ENCODE results near the gene PPFIA2.

Gene PPFIA2

DNA sequence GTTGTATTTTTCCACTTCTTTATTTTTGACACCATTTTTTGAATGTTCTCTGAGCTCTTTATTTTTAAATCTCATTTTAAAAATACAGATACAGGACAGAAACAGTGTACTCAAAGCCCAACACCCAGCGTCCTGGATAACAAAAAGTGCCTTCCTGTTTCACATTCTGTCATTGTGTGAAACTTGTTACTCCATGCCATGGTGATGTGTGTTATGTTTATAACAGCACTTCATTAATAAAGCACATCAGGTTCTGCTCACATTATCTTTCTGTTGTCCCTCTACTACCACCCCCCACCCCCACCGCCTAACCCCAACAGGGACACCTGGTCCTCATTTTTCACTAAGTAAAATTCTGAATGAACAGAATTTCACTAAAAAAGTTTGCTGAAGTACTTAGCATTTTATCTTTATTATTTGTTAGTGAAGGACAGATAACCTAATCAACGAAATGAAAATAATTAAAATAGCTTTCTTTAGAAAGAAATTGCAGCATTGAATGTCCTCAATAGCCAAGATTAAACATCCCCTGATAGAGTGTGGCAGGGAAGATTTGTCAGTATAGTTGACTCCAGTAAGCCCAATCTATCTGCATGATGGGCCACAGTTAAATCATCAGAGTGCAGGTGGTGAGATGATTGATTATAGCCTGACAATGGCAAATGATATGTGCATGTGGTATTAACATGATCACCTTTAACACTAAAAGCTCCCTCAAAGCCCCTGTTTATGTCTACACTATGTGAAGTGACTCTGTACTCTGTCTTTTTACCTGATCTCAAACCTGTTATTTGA is 527.4 kb downstream of the PPFIA2 start:
- H3K4me2 ChIP-seq (ENCODE audit: low read length, poor library complexity, severe bottlenecking), result no peak overlapping the region
- no peaks in the 10 kb centered on the region for H3K9me3 ChIP-seq (ENCODE audit: control insufficient read depth, low read length)
- no peaks in the 10 kb centered on the region for H3K4me1 ChIP-seq (ENCODE audit: control insufficient read depth, insufficient read depth, low read depth, low read length)
- no peak overlapping the region for H3K14ac ChIP-seq (ENCODE audit: low read length in 2 of 2)
- no peak overlapping the region for H2BK15ac ChIP-seq (ENCODE audit: low read depth, poor library complexity, severe bottlenecking)
- H3K9ac ChIP-seq (ENCODE audit: low read length), result no peak overlapping the region
- no peak overlapping the region for H3K23ac ChIP-seq (ENCODE audit: low read length in 2 of 2)
- no peak overlapping the region for H2BK5ac ChIP-seq (ENCODE audit: low read depth, low read length, poor library complexity, severe bottlenecking)
- no peak overlapping the region for H4K91ac ChIP-seq (ENCODE audit: low read length)
- H3K4me3 ChIP-seq (ENCODE audit: insufficient read depth in 1 of 2, low read depth in 1 of 2, low read length in 2 of 2), result no peak overlapping the region
- H3K36me3 ChIP-seq (ENCODE audit: control insufficient read depth in 1 of 2, insufficient read depth in 2 of 2, low read depth in 1 of 2, low read length in 2 of 2), result peaks cover 0 to 22% of the 10 kb centered on the region in 2 experiments
- no peaks in the 10 kb centered on the region for H3K27me3 ChIP-seq (ENCODE audit: control insufficient read depth in 1 of 2, insufficient read depth in 1 of 2, low read length in 2 of 2)
- no peak overlapping the region for H3K4ac ChIP-seq (ENCODE audit: low read depth in 1 of 2, low read length in 2 of 2)
- H4K8ac ChIP-seq (ENCODE audit: low read length), result no peak overlapping the region
- H3K18ac ChIP-seq (ENCODE audit: low read depth in 1 of 2, low read length in 2 of 2), result no peak overlapping the region
- H3K79me1 ChIP-seq (replicated peaks; ENCODE audit: low read length, poor library complexity, severe bottlenecking), result no peaks in the 10 kb centered on the region
- no peak overlapping the region for H3K27ac ChIP-seq (ENCODE audit: low read length, poor library complexity, severe bottlenecking)
- no peak overlapping the region for H2BK120ac ChIP-seq (ENCODE audit: low read depth, low read length)
- no peak overlapping the region for H2BK12ac ChIP-seq (ENCODE audit: low read length in 2 of 2)
- no peak for DNase-seq
- H2AK5ac ChIP-seq (ENCODE audit: low read length, severe bottlenecking), result no peak overlapping the region
- no peak overlapping the region for H2AFZ ChIP-seq (ENCODE audit: low read depth, low read length)
- WGBS, result no CpG with 5 or more reads among the region's 3 CpGs

DNA sequence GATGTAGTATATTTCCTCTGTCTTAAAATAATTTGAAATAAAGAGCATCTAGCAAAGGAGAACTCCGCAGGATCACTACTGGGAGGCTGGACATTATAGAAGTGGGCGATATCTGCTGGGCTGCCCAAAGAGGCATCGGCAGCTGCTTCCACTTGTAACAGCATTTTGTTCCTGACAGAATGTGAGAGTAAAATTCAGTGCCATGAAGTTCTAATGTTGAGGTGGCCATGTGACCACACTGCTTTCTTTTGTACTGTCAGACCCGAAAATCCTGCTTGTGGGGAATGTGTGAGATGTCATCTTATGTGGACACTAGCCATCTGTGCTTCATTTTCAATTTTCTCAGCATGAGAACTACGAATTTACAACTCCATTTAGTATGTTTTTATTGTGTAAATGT is 529.4 kb downstream of the PPFIA2 start:
- H3K27me3 ChIP-seq (ENCODE audit: control insufficient read depth in 1 of 2, insufficient read depth in 1 of 2, low read length in 2 of 2), result no peaks in the 10 kb centered on the region
- no peak for DNase-seq
- H2AK5ac ChIP-seq (ENCODE audit: low read length, severe bottlenecking), result no peak overlapping the region
- H3K18ac ChIP-seq (ENCODE audit: low read depth in 1 of 2, low read length in 2 of 2), result no peak overlapping the region
- no peaks in the 10 kb centered on the region for H3K79me1 ChIP-seq (replicated peaks; ENCODE audit: low read length, poor library complexity, severe bottlenecking)
- H2BK5ac ChIP-seq (ENCODE audit: low read depth, low read length, poor library complexity, severe bottlenecking), result no peak overlapping the region
- H3K36me3 ChIP-seq (ENCODE audit: control insufficient read depth in 1 of 2, insufficient read depth in 2 of 2, low read depth in 1 of 2, low read length in 2 of 2), result peaks cover 0 to 22% of the 10 kb centered on the region in 2 experiments
- H3K23ac ChIP-seq (ENCODE audit: low read length in 2 of 2), result no peak overlapping the region
- no peak overlapping the region for H3K9ac ChIP-seq (ENCODE audit: low read length)
- no peak overlapping the region for H3K4me3 ChIP-seq (ENCODE audit: insufficient read depth in 1 of 2, low read depth in 1 of 2, low read length in 2 of 2)
- H4K8ac ChIP-seq (ENCODE audit: low read length), result no peak overlapping the region
- no peaks in the 10 kb centered on the region for H3K4me1 ChIP-seq (ENCODE audit: control insufficient read depth, insufficient read depth, low read depth, low read length)
- H2BK120ac ChIP-seq (ENCODE audit: low read depth, low read length), result no peak overlapping the region
- H3K14ac ChIP-seq (ENCODE audit: low read length in 2 of 2), result no peak overlapping the region
- no peak overlapping the region for H2BK15ac ChIP-seq (ENCODE audit: low read depth, poor library complexity, severe bottlenecking)
- H3K27ac ChIP-seq (ENCODE audit: low read length, poor library complexity, severe bottlenecking), result no peak overlapping the region
- no peak overlapping the region for H3K4ac ChIP-seq (ENCODE audit: low read depth in 1 of 2, low read length in 2 of 2)
- H4K91ac ChIP-seq (ENCODE audit: low read length), result no peak overlapping the region
- H3K4me2 ChIP-seq (ENCODE audit: low read length, poor library complexity, severe bottlenecking), result no peak overlapping the region
- no peaks in the 10 kb centered on the region for H3K9me3 ChIP-seq (ENCODE audit: control insufficient read depth, low read length)
- H2BK12ac ChIP-seq (ENCODE audit: low read length in 2 of 2), result no peak overlapping the region
- no peak overlapping the region for H2AFZ ChIP-seq (ENCODE audit: low read depth, low read length)
- WGBS, result 76% methylated on average over 4 of the region's 5 CpGs

DNA sequence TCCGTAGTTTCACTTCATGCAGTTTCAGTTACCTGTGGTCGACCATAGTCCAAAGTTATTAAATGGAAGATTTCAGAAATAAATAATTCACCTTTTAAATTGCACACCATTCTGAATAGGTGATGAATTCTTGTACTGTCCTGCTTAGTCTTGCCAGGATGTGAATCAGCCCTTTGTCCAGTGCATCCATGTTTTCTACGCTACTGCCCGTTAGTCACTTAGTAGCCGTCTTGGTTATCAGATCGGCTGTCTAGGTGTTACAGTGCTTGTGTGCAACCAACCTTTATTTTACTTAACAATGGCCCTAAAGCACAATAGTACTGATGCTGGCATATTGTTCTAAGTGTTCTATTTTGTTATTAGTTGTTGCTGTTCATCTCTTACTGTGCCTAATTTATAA is 534.5 kb downstream of the PPFIA2 start:
- Histone ChIP-seq H3K4ac (ENCODE audit: low read depth in 1 of 2, low read length in 2 of 2) (no peak overlapping the region), H3K27me3 (ENCODE audit: control insufficient read depth in 1 of 2, insufficient read depth in 1 of 2, low read length in 2 of 2) (no peaks in the 10 kb centered on the region), H3K4me3 (ENCODE audit: insufficient read depth in 1 of 2, low read depth in 1 of 2, low read length in 2 of 2) (no peak overlapping the region), H4K8ac (ENCODE audit: low read length) (no peak overlapping the region), H3K23ac (ENCODE audit: low read length in 2 of 2) (no peak overlapping the region), H2BK120ac (ENCODE audit: low read depth, low read length) (no peak overlapping the region), H2BK5ac (ENCODE audit: low read depth, low read length, poor library complexity, severe bottlenecking) (no peak overlapping the region), H3K9me3 (ENCODE audit: control insufficient read depth, low read length) (no peaks in the 10 kb centered on the region), H3K4me1 (ENCODE audit: control insufficient read depth, insufficient read depth, low read depth, low read length) (no peaks in the 10 kb centered on the region), H2BK15ac (ENCODE audit: low read depth, poor library complexity, severe bottlenecking) (no peak overlapping the region), H3K4me2 (ENCODE audit: low read length, poor library complexity, severe bottlenecking) (no peak overlapping the region), H3K9ac (ENCODE audit: low read length) (no peak overlapping the region), H3K14ac (ENCODE audit: low read length in 2 of 2) (no peak overlapping the region), H3K36me3 (ENCODE audit: control insufficient read depth in 1 of 2, insufficient read depth in 2 of 2, low read depth in 1 of 2, low read length in 2 of 2) (peaks cover 0 to 2% of the 10 kb centered on the region in 2 experiments), H3K79me1 (replicated peaks; ENCODE audit: low read length, poor library complexity, severe bottlenecking) (no peaks in the 10 kb centered on the region), H3K27ac (ENCODE audit: low read length, poor library complexity, severe bottlenecking) (no peak overlapping the region), H3K18ac (ENCODE audit: low read depth in 1 of 2, low read length in 2 of 2) (no peak overlapping the region), H2BK12ac (ENCODE audit: low read length in 2 of 2) (no peak overlapping the region), H2AFZ (ENCODE audit: low read depth, low read length) (no peak overlapping the region), H4K91ac (ENCODE audit: low read length) (no peak overlapping the region), H2AK5ac (ENCODE audit: low read length, severe bottlenecking) (no peak overlapping the region)
- WGBS, result 100% methylated on average over 2 of the region's 6 CpGs
- DNase-seq, result no peak

DNA sequence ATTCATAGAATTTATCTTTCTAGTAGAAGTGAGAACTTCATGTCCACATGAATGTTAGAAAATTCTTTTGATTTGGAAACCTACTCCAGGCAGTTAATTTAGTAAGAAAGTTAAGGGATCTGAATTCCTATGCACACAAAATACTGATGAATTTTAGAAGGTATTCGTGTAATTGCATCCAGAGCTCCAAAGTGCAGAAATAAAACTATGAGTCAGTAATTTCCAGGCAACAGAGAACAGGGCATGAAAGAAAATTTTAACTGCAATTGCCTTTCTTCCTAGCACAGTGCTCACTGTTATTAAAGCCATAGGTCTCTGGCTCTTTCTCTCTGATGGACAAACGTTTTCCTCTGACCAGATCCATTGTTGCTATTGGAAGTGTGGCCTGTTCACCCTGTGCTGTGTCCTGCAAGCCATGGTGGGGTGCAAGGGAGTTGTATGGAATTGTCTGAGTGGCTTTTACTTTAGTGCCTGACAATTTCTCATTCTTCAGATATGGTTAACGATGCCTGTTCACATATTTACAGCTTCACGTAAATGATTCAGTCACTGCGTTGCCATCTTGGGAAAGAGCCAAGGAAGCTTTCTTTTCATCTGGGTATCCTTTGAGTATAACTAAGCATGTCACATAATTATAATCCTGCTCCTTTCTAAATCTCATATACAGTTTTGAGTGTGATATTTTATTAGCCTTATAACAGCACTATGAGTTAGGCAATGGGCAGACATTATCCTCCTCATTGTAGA is 536.1 kb downstream of the PPFIA2 start:
- Histone ChIP-seq H2AFZ (ENCODE audit: low read depth, low read length) (no peak overlapping the region), H3K4me3 (ENCODE audit: insufficient read depth in 1 of 2, low read depth in 1 of 2, low read length in 2 of 2) (no peak overlapping the region), H4K91ac (ENCODE audit: low read length) (no peak overlapping the region), H2BK120ac (ENCODE audit: low read depth, low read length) (no peak overlapping the region), H3K18ac (ENCODE audit: low read depth in 1 of 2, low read length in 2 of 2) (no peak overlapping the region), H2AK5ac (ENCODE audit: low read length, severe bottlenecking) (no peak overlapping the region), H3K23ac (ENCODE audit: low read length in 2 of 2) (no peak overlapping the region), H3K4me1 (ENCODE audit: control insufficient read depth, insufficient read depth, low read depth, low read length) (no peaks in the 10 kb centered on the region), H3K79me1 (replicated peaks; ENCODE audit: low read length, poor library complexity, severe bottlenecking) (no peaks in the 10 kb centered on the region), H3K14ac (ENCODE audit: low read length in 2 of 2) (no peak overlapping the region), H2BK12ac (ENCODE audit: low read length in 2 of 2) (peak overlapping the region in 1 of 2 experiments; percentile 3), H3K4ac (ENCODE audit: low read depth in 1 of 2, low read length in 2 of 2) (no peak overlapping the region), H4K8ac (ENCODE audit: low read length) (no peak overlapping the region), H3K9ac (ENCODE audit: low read length) (peak overlapping the region; percentile 30), H2BK15ac (ENCODE audit: low read depth, poor library complexity, severe bottlenecking) (no peak overlapping the region), H3K4me2 (ENCODE audit: low read length, poor library complexity, severe bottlenecking) (no peak overlapping the region), H2BK5ac (ENCODE audit: low read depth, low read length, poor library complexity, severe bottlenecking) (no peak overlapping the region), H3K27me3 (ENCODE audit: control insufficient read depth in 1 of 2, insufficient read depth in 1 of 2, low read length in 2 of 2) (no peaks in the 10 kb centered on the region), H3K9me3 (ENCODE audit: control insufficient read depth, low read length) (no peaks in the 10 kb centered on the region), H3K36me3 (ENCODE audit: control insufficient read depth in 1 of 2, insufficient read depth in 2 of 2, low read depth in 1 of 2, low read length in 2 of 2) (peaks cover 0 to 2% of the 10 kb centered on the region in 2 experiments), H3K27ac (ENCODE audit: low read length, poor library complexity, severe bottlenecking) (no peak overlapping the region)
- 67% methylated on average over 5 of the region's 5 CpGs for WGBS
- DNase-seq, result no peak
